ENCODE data around the gene CLIC1. TPM values are rescaled to one million over a fixed set of nuclear protein-coding genes. Genes with fewer than 3 reads are reported as not detected.

The CLIC1 gene
- total RNA-seq, 2 donors from 2014 or later, result 468 to 581 TPM

GRCh38 chr6:31762878-31763618, 26.7 kb upstream of the CLIC1 start:
- ATAC-seq (no peak), DNase-seq (ENCODE audit: low spot score) (no peak)
- Mint-ChIP-seq H3K27me3 (no peaks in the 10 kb centered on the region), H3K4me3 (no peak overlapping the region), H3K27ac (no peak overlapping the region), H3K36me3 (peaks cover 4% of the 10 kb centered on the region), H3K4me1 (ENCODE audit: low read depth in 2 of 2) (peaks cover 0 to 10% of the 10 kb centered on the region in 2 donors), H3K9me3 (no peaks in the 10 kb centered on the region)

- peaks cover 0 to 10% of the 10 kb centered on the region in 2 donors for H3K4me1 Mint-ChIP-seq (ENCODE audit: low read depth in 2 of 2)
- no peaks in the 10 kb centered on the region for H3K9me3 Mint-ChIP-seq
- H3K36me3 Mint-ChIP-seq, result peaks cover 4% of the 10 kb centered on the region
- no peak within 1 kb of the TSS for H3K4me3 Mint-ChIP-seq
- ATAC-seq, result no peak
- no peak for DNase-seq (ENCODE audit: low spot score)
- H3K27ac Mint-ChIP-seq, result no peak within 1 kb of the TSS
- no peaks in the 10 kb centered on the region for H3K27me3 Mint-ChIP-seq
Observed at GRCh38 chr6:31762356-31762755, 26.0 kb upstream of the CLIC1 start, which contains the start of gene SAPCD1. Gene SAPCD1 (plus strand): TSS chr6:31762656. CDS start chr6:31763055, 399 bp downstream.

- H3K9me3 Mint-ChIP-seq, result no peaks in the 10 kb centered on the region
Observed at GRCh38 chr6:31761343-31761742, 25.0 kb upstream of the CLIC1 start.

GRCh38 chr6:31760790-31761189, 24.5 kb upstream of the CLIC1 start:
- Mint-ChIP-seq H3K27me3 (no peaks in the 10 kb centered on the region), H3K27ac (peak overlapping the region in 1 of 2 donors; percentile 12), H3K9me3 (no peaks in the 10 kb centered on the region), H3K4me3 (no peak overlapping the region), H3K4me1 (ENCODE audit: low read depth in 2 of 2) (peaks cover 0 to 10% of the 10 kb centered on the region in 2 donors), H3K36me3 (peaks cover 4% of the 10 kb centered on the region)
- ATAC-seq (no peak), DNase-seq (ENCODE audit: low spot score) (no peak)

More at GRCh38 chr6:31761343-31761742, 25.0 kb upstream of the CLIC1 start:
- no peaks in the 10 kb centered on the region for H3K27me3 Mint-ChIP-seq
- peaks cover 4% of the 10 kb centered on the region for H3K36me3 Mint-ChIP-seq
- no peak overlapping the region for H3K4me3 Mint-ChIP-seq
- DNase-seq (ENCODE audit: low spot score) (no peak), ATAC-seq (no peak)
- H3K4me1 Mint-ChIP-seq (ENCODE audit: low read depth in 2 of 2), result peaks cover 0 to 10% of the 10 kb centered on the region in 2 donors
- peak overlapping the region in 1 of 2 donors; percentile 12 for H3K27ac Mint-ChIP-seq

- ATAC-seq (no peak), DNase-seq (ENCODE audit: low spot score) (no peak)
- H3K4me3 Mint-ChIP-seq, result no peak overlapping the region
- H3K27me3 Mint-ChIP-seq, result no peaks in the 10 kb centered on the region
- H3K4me1 Mint-ChIP-seq (ENCODE audit: low read depth in 2 of 2), result peaks cover 0 to 7% of the 10 kb centered on the region in 2 donors
- no peak overlapping the region for H3K27ac Mint-ChIP-seq
- H3K36me3 Mint-ChIP-seq, result peaks cover 4% of the 10 kb centered on the region
- no peaks in the 10 kb centered on the region for H3K9me3 Mint-ChIP-seq
Observed at GRCh38 chr6:31758281-31758680, 22.0 kb upstream of the CLIC1 start.

GRCh38 chr6:31752739-31753319, 16.5 kb upstream of the CLIC1 start:
- Mint-ChIP-seq H3K27me3 (no peaks in the 10 kb centered on the region), H3K9me3 (no peaks in the 10 kb centered on the region), H3K27ac (no peak overlapping the region), H3K4me3 (no peak overlapping the region), H3K36me3 (no peaks in the 10 kb centered on the region), H3K4me1 (ENCODE audit: low read depth in 2 of 2) (no peaks in the 10 kb centered on the region)
- DNase-seq (ENCODE audit: low spot score) (no peak), ATAC-seq (no peak)

- H3K4me3 Mint-ChIP-seq, result no peak overlapping the region
- H3K4me1 Mint-ChIP-seq (ENCODE audit: low read depth in 2 of 2), result peaks cover 0 to 4% of the 10 kb centered on the region in 2 donors
- no peaks in the 10 kb centered on the region for H3K9me3 Mint-ChIP-seq
- peaks cover 5% of the 10 kb centered on the region for H3K36me3 Mint-ChIP-seq
- DNase-seq (ENCODE audit: low spot score), result no peak
- ATAC-seq, result no peak
- no peaks in the 10 kb centered on the region for H3K27me3 Mint-ChIP-seq
- H3K27ac Mint-ChIP-seq, result no peak overlapping the region
Observed at GRCh38 chr6:31750411-31751022, 14.2 kb upstream of the CLIC1 start.

- ATAC-seq (no peak), DNase-seq (ENCODE audit: low spot score) (no peak)
- peaks cover 0 to 4% of the 10 kb centered on the region in 2 donors for H3K4me1 Mint-ChIP-seq (ENCODE audit: low read depth in 2 of 2)
- H3K4me3 Mint-ChIP-seq, result no peak overlapping the region
- no peaks in the 10 kb centered on the region for H3K27me3 Mint-ChIP-seq
- H3K36me3 Mint-ChIP-seq, result peaks cover 5% of the 10 kb centered on the region
- no peaks in the 10 kb centered on the region for H3K9me3 Mint-ChIP-seq
- H3K27ac Mint-ChIP-seq, result peak overlapping the region in 1 of 2 donors; percentile 20
Observed at GRCh38 chr6:31749301-31750036, 13.1 kb upstream of the CLIC1 start.

- Mint-ChIP-seq H3K27ac (peak overlapping the region in 1 of 2 donors; percentile 24), H3K4me1 (ENCODE audit: low read depth in 2 of 2) (peaks cover 16 to 21% of the 10 kb centered on the region in 2 donors), H3K36me3 (peaks cover 5% of the 10 kb centered on the region), H3K27me3 (no peaks in the 10 kb centered on the region), H3K4me3 (no peak overlapping the region), H3K9me3 (no peaks in the 10 kb centered on the region)
- DNase-seq (ENCODE audit: low spot score), result no peak
- ATAC-seq, result no peak
Observed at GRCh38 chr6:31744422-31744821, 8.1 kb upstream of the CLIC1 start.

- Mint-ChIP-seq H3K4me3 (no peak overlapping the region), H3K9me3 (no peaks in the 10 kb centered on the region), H3K27ac (no peak overlapping the region), H3K4me1 (ENCODE audit: low read depth in 2 of 2) (peaks cover 31 to 36% of the 10 kb centered on the region in 2 donors), H3K36me3 (peaks cover 5% of the 10 kb centered on the region), H3K27me3 (no peaks in the 10 kb centered on the region)
- ATAC-seq (no peak), DNase-seq (ENCODE audit: low spot score) (no peak)
Observed at GRCh38 chr6:31742894-31743293, 6.6 kb upstream of the CLIC1 start.

- no peaks in the 10 kb centered on the region for H3K36me3 Mint-ChIP-seq
- H3K4me3 Mint-ChIP-seq, result peak overlapping the region; percentile 96
- no peaks in the 10 kb centered on the region for H3K27me3 Mint-ChIP-seq
- DNase-seq (ENCODE audit: low spot score) (no peak), ATAC-seq (no peak)
- H3K4me1 Mint-ChIP-seq (ENCODE audit: low read depth in 2 of 2), result peaks cover 38 to 47% of the 10 kb centered on the region in 2 donors
- peak overlapping the region in 1 of 2 donors; percentile 32 for H3K27ac Mint-ChIP-seq
- no peaks in the 10 kb centered on the region for H3K9me3 Mint-ChIP-seq
Observed at GRCh38 chr6:31741815-31742214, 5.5 kb upstream of the CLIC1 start.

GRCh38 chr6:31740397-31741223, 4.3 kb upstream of the CLIC1 start:
- peaks cover 6% of the 10 kb centered on the region for H3K36me3 Mint-ChIP-seq
- peak overlapping the region; percentile 96 for H3K4me3 Mint-ChIP-seq

More at GRCh38 chr6:31740397-31741223, 4.3 kb upstream of the CLIC1 start:
- Mint-ChIP-seq H3K4me1 (ENCODE audit: low read depth in 2 of 2) (peaks cover 42 to 57% of the 10 kb centered on the region in 2 donors), H3K9me3 (no peaks in the 10 kb centered on the region), H3K27ac (peak overlapping the region; percentile 92), H3K27me3 (no peaks in the 10 kb centered on the region)
- peak in 1 of 2 donors; percentile 0 for ATAC-seq
- no peak for DNase-seq (ENCODE audit: low spot score)

Data from natural killer cell treated with Interleukin-12 subunit alpha and Interleukin-12 subunit beta and Interleukin-15 and Interleukin-18, amount 100 ng/mL, for 72 hours (primary cell).